Activated naive CD8-positive, alpha-beta T cell (primary cell): Measurements from ENCODE around the gene IRF2.
"Not testable (repeated sequence)": the region's sequence is repeated elsewhere in the genome, so short reads cannot be mapped to it uniquely, and the experiment has no call there.

Experiments
- H3K27ac Mint-ChIP-seq: one replicate; pipeline ENCODE4 v1.8.0; 2021; ENCODE audit warnings: mixed read lengths
- H3K27me3 Mint-ChIP-seq: one replicate; pipeline ENCODE4 v1.8.0; 2021; ENCODE audit warnings: mixed read lengths
- H3K36me3 Mint-ChIP-seq: one replicate; pipeline ENCODE4 v1.8.0; 2021; ENCODE audit warnings: mixed read lengths
- H3K4me1 Mint-ChIP-seq: one replicate; pipeline ENCODE4 v1.8.0; 2021; ENCODE audit warnings: low read depth, mixed read lengths
- H3K4me3 Mint-ChIP-seq: one replicate; pipeline ENCODE4 v1.8.0; 2021; ENCODE audit warnings: mild to moderate bottlenecking, mixed read lengths
- H3K9me3 Mint-ChIP-seq: one replicate; pipeline ENCODE4 v1.8.0; 2021; ENCODE audit warnings: low read depth, mixed read lengths

IRF2 gene

DNA sequence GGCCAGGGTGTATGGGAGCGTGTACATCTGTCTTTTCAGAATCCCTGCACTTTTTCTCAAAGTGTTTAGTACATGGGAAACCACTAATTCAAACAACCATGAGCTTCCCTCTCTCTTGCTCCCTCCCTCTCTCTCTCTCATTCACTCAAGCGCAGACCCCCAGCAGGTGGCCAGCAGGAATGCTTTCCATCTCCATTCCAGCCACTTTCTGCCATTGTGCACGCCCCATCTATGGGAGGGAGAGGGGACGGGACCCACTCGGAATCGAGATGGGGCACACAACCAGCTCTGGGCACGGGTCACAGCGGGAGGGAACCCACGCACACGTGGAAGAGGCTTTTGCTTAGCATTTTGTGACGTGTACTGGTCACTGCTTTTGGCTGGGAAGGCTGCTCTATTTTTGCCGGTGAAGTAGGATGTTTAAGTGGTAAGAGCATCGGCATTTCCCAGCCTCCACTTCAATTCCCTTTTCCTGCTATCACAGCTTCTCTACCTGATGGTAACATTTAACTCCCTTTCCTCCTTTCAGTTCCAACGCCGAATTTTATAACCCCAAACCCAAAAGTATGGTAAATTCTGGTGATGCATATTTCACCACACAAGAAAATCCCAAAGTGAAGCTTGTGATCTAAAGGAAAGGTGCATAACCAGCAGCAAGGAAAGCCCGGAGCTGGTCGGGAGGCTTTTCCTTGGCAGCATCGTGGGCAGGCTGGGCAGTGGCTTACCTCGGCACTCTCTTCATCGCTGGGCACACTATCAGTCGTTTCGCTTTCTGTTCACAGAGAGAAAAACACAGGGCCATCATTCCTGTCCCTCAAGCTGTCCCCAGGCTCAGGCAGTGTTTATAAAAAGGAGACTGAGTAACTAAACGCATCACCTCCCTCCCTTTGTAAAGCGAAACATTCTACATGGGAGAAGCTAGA is 84.1 kb downstream of the IRF2 start:
- H3K27me3 Mint-ChIP-seq = no peaks in the 10 kb centered on the region
- no peaks in the 10 kb centered on the region for H3K9me3 Mint-ChIP-seq
- H3K4me3 Mint-ChIP-seq = no peak overlapping the region
- H3K36me3 Mint-ChIP-seq = peaks cover 16% of the 10 kb centered on the region
- H3K27ac Mint-ChIP-seq = no peak overlapping the region
- H3K4me1 Mint-ChIP-seq = peaks cover 24% of the 10 kb centered on the region

DNA sequence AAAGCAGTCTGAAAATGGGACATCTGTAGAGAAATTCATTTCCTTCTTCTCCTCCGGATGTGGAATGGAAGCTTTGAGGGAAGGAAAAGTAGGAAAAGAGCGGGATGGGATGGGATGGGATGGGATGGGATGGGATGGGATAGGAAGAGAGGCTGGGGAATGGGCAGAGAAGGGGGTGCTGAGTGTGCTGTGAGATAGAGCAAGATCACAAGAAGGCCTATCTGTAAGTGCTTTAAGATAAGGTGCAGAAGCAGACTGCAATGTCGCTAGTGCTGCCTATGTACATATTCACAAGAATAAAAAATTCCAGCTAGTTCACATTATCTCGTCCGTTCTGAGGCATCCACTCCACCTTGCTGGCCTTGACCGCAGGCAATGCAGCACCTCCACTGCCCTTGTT is 86.2 kb downstream of the IRF2 start:
- H3K4me3 Mint-ChIP-seq = no peak overlapping the region
- no peaks in the 10 kb centered on the region for H3K27me3 Mint-ChIP-seq
- no peaks in the 10 kb centered on the region for H3K9me3 Mint-ChIP-seq
- H3K27ac Mint-ChIP-seq = no peak overlapping the region
- H3K36me3 Mint-ChIP-seq = peaks cover 8% of the 10 kb centered on the region
- peaks cover 37% of the 10 kb centered on the region for H3K4me1 Mint-ChIP-seq

DNA sequence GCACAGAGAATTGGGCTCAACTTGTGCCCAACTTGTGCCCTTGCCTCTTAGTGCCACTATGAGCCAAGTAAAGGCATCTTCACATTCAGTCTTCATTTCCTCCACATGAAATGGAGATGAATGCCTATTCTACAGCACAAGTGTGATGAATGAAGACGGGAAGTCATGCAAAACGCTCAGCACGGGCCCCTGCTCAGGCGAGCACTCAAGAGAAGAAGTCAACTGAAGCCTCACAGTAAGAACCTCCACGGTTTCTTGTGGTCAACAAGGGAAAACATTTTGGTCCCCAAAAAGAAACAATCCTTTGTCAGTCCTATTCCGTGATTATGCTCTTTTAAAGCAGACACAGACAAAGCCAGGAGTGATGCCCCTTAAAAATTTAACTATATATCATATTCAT is 87.0 kb downstream of the IRF2 start:
- H3K36me3 Mint-ChIP-seq = peaks cover 7% of the 10 kb centered on the region

DNA sequence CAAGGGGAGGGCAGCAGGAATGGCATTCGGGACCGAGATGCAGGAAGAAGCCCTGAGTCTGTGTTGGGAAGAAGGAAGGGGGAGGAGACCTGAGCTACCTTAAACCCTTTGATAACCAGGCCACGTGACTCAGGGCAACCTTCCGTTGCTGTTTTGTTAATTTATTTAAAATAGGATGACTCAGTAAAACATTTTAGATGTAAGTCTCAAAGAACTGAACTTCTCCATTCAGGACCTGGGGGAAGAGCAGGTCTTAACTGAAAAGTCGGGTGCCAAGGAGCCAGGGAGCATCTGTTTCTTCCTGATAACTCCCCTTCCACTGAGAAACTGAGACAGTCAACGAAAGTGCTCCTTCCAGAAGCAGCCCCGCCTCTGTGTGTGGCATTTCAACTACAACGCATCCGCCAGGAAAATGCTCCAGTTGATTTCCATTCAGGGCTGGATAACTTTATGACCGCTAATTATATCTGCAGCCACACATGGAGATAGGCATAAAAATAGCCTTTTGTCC is 88.0 kb downstream of the IRF2 start:
- Mint-ChIP-seq H3K9me3 (no peaks in the 10 kb centered on the region), H3K36me3 (peaks cover 11% of the 10 kb centered on the region), H3K27ac (peak overlapping the region; percentile 69), H3K4me3 (no peak overlapping the region), H3K27me3 (no peaks in the 10 kb centered on the region), H3K4me1 (peaks cover 54% of the 10 kb centered on the region)

More for the DNA sequence above, 87.0 kb downstream of the IRF2 start:
- Mint-ChIP-seq H3K9me3 (no peaks in the 10 kb centered on the region), H3K4me1 (peaks cover 45% of the 10 kb centered on the region), H3K27me3 (no peaks in the 10 kb centered on the region), H3K27ac (no peak overlapping the region), H3K4me3 (no peak overlapping the region)

DNA sequence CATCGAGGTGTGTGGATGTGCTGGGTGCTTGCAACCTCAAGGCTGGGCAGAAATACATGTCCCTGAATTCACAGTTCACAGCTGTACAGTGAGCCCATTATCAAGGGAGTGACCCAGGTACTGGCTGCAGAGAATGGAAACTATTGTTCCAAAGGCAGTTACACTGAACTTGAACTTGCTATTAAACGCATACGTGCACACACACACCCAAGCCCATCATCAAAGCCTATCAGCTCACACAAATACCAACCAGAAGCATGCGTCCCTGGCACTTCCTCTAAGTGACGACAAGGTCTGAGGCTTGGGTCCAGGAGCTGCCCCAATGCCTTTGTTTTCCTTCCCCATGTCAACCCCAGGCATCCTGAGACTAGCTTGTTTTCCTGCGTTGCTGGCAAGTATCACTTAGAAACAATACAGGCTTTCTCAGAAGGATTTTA is 88.6 kb downstream of the IRF2 start:
- peaks cover 54% of the 10 kb centered on the region for H3K4me1 Mint-ChIP-seq
- H3K36me3 Mint-ChIP-seq = peaks cover 8% of the 10 kb centered on the region
- no peaks in the 10 kb centered on the region for H3K27me3 Mint-ChIP-seq
- H3K27ac Mint-ChIP-seq = peak overlapping the region; percentile 69
- H3K4me3 Mint-ChIP-seq = no peak overlapping the region
- H3K9me3 Mint-ChIP-seq = no peaks in the 10 kb centered on the region

DNA sequence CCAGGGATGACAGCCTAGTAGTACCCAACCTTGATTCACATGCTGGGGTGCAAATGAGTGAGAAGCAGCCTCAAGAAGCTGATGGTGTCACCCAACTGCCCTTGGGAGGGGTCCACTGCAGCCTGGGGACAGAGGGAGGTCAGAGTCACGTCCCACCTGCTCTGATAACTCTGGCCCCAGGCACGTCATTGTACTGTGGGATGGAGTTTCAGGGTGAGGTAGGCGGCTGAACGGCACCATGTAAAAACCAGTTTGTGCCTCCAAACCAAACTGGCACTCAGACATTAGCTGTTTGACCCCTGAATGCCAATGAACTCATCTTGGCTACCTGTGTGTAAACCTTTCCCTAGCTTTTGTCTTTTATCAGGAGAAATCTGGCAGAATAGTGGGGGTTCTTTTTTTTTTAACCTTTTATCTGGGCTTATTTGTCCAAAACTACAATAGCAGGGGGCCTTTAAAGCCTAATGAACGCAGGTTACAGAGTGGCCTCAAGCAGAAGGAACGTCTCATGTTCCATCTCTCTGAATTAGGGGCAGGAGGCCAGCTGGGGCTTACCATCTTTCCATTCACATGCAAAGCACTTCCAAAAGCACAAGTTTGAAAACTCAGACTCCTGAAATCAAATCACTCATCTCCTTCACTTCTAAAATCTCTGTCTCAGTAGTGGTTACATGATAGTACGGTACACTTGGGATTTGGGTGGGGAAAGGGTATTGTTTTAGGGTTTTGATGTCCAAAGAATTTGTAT is 89.4 kb downstream of the IRF2 start:
- Mint-ChIP-seq H3K4me1 (peaks cover 54% of the 10 kb centered on the region), H3K27ac (peak overlapping the region; percentile 73), H3K4me3 (no peak overlapping the region), H3K36me3 (peaks cover 10% of the 10 kb centered on the region), H3K27me3 (no peaks in the 10 kb centered on the region), H3K9me3 (no peaks in the 10 kb centered on the region)

DNA sequence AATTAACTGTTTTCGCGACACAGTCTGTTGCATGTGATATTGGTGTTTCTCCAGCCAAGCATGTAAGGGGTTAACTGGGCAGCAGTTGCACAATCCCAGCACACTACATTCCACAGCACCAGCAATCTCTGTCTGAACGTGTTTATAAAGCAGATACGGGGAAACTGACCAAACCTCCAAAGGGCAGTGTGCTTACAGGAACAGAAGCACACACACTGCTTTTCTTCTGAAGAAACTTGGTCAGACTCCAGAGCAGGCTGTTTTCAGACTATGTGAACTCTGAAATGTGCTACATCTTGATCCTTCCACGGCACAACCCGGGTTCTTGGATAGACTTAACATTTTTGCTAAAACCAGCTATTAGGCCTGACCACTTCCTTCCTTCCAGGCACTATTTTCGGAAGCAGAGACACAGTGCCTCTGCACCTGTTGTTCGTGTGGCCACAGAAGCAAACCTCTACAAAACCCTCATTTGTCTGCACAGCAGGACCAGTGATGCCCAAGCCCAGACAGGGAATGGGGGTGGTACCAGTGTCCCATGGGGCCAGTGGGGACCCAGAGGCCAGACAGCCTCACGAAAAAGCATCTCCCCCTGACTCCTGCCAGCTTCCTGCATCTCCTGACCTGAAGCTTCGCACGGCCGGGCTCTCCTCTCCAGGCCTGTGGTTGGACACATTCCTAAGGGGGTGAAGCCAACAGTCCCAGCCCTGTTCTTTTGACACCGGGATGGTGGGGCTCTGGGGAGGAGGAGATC is 90.1 kb downstream of the IRF2 start:
- peak overlapping the region; percentile 73 for H3K27ac Mint-ChIP-seq
- H3K4me3 Mint-ChIP-seq = peak overlapping the region; percentile 42
- no peaks in the 10 kb centered on the region for H3K27me3 Mint-ChIP-seq
- peaks cover 54% of the 10 kb centered on the region for H3K4me1 Mint-ChIP-seq
- peaks cover 10% of the 10 kb centered on the region for H3K36me3 Mint-ChIP-seq
- no peaks in the 10 kb centered on the region for H3K9me3 Mint-ChIP-seq

DNA sequence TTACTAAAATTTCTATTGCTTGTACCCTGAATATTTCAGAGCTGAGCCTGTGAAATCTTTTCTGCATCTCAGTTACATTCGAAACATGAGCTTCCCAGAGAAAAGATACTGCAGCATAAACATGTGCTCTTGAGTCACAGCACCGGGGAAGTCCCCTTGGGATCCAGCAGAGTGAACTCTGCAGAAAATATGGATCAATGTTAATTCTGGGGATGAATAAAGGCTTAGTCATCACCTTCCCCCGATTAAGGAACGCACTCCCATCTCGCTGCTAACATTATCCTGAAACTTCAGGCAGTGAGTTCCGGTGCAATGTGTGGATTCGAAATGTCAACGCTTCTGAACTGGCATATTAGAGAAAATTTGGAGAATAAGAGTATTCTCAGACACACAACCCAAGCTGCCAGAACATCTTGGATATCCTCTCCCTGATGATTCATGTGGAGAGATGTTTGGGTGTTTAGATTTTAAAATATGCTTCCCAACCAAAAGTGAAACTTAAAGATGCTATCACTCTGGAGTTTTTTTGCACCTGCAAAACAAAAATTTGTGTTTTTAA is 90.8 kb downstream of the IRF2 start:
- peak overlapping the region; percentile 73 for H3K27ac Mint-ChIP-seq
- no peaks in the 10 kb centered on the region for H3K27me3 Mint-ChIP-seq
- H3K4me3 Mint-ChIP-seq = no peak overlapping the region
- H3K4me1 Mint-ChIP-seq = peaks cover 57% of the 10 kb centered on the region
- no peaks in the 10 kb centered on the region for H3K9me3 Mint-ChIP-seq
- peaks cover 12% of the 10 kb centered on the region for H3K36me3 Mint-ChIP-seq

DNA sequence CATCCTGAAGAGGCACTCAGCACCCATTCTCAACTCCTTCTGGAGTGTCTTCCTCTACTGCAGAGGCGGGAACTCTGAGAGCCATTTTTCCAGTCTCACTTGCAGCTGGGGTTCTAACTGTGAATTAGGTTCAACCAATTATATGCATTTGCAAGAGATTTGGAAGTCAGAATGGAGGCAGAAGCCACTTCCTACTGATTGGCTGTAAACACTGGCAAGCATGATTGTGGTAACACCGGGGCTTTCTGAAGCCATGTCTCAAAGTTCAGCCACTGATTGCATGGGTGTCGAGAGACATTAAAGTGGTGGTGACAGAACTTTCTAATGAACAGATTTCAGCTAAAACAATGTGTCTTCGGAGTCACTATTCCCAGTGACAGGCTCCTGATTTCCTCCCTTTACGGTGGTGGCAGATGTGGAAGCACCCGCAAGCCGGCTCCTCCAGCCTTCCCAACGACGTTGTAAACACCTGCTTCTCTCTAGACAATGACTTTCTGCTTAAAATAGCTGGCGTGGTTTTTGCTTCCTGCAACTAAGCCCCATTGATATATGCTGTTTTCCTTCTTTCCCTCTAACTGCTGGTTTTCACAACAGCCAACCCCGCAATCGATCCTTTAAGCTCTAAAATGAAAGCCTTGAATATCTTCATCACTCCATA is 92.0 kb downstream of the IRF2 start:
- Mint-ChIP-seq H3K27me3 (no peaks in the 10 kb centered on the region), H3K4me1 (peaks cover 58% of the 10 kb centered on the region), H3K27ac (peak overlapping the region; percentile 28), H3K36me3 (peaks cover 11% of the 10 kb centered on the region), H3K9me3 (no peaks in the 10 kb centered on the region), H3K4me3 (peak overlapping the region; percentile 48)

DNA sequence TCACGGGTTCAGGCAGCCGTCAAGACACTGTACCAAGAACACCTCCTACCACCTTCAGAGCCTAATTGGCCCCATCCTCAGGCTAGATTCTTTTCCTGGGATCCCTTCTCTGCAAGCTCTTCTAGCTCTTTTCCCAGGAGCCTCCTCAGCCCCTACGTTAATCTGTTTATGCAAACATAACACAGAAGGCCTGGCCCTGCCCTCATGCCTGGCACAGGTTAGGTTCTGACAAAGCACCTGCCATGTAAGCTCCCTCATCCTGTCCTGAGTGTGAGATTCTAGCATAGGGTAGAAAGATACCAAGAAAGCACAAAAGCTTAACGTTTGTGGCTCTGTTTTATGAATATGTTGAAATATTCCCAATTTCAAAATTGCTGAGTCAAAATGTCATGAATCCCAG is 93.6 kb downstream of the IRF2 start:
- Mint-ChIP-seq H3K36me3 (peaks cover 11% of the 10 kb centered on the region), H3K9me3 (no peaks in the 10 kb centered on the region), H3K4me3 (no peak overlapping the region), H3K4me1 (peaks cover 45% of the 10 kb centered on the region), H3K27ac (no peak overlapping the region), H3K27me3 (no peaks in the 10 kb centered on the region)

DNA sequence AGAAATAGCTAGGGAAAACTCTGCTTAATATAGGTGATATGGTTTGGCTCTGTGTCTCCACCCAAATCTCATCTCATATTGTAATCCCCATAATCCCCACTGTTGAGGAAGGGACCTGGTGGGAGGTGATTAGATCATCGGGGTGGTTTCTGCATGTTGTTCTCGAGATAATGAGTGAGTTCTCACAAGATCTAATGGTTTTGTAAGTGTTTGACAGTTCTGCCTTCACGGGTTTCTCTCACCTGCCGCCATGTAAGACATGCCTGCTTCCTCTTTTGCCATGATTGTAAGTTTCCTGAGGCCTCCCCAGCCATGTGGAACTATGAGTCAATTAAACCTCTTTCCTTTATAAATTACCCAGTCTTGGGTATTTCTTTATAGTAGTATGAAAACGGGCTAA is 94.1 kb downstream of the IRF2 start:
- not testable (repeated sequence) for H3K27me3 Mint-ChIP-seq, H3K4me3 Mint-ChIP-seq, H3K27ac Mint-ChIP-seq, H3K9me3 Mint-ChIP-seq
- Mint-ChIP-seq H3K36me3 (peaks cover 11% of the 10 kb centered on the region), H3K4me1 (peaks cover 40% of the 10 kb centered on the region)

DNA sequence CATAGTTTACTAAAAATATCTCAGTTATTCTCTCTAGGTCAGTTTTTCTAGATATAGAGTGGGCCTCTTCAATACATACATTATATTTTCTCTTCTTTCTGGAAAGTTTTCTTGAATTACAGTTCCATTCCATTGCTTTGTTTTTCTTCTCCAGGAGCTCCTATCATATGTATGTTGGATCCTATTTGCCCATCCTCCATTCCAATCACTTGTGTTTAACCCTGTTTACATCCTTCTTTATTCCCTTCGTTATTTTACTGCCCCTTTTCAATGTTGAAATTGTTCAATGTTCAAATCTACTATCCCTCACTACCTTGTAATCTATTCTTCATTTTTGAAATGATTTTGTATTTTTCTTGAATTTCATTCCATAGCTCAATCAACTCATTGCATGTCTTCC is 97.4 kb downstream of the IRF2 start:
- H3K9me3 Mint-ChIP-seq = no peaks in the 10 kb centered on the region
- H3K36me3 Mint-ChIP-seq = peaks cover 11% of the 10 kb centered on the region
- H3K4me3 Mint-ChIP-seq = no peak overlapping the region
- H3K27ac Mint-ChIP-seq = no peak overlapping the region
- peaks cover 10% of the 10 kb centered on the region for H3K4me1 Mint-ChIP-seq
- no peaks in the 10 kb centered on the region for H3K27me3 Mint-ChIP-seq

DNA sequence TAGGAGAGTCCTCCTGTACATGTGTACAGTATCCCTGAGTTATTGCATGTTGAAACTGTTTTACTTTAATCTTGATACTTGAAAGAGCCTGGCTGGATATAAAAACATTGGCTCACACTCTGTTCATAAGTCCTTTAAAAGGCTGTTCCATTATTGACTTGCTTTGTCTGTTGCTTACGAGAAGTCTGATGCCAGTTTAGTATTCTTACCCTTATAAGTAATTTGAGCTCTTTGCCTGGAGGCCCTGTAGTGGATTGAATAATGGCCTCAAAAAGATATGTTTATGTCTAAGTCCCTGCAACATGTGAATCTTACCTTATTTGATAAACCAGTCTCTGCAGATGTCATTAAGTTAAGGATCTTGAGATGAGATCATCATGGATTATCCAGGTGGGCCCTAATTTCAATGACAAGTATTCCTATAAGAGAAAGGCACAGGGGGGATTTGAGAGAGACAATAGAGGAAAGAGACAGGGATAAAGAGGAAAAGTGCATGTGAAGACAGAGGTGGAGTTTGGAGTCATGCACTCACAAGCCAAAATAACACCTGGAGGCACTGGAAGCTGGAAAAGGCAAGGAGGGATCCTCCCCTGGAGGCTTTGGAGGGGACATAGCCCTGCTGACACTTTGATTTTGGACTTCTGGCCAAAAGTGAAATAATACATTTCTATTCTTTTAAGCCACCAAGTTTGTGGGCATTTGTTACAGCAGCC is 98.1 kb downstream of the IRF2 start:
- H3K4me3 Mint-ChIP-seq = no peak overlapping the region
- no peaks in the 10 kb centered on the region for H3K27me3 Mint-ChIP-seq
- peaks cover 7% of the 10 kb centered on the region for H3K36me3 Mint-ChIP-seq
- H3K9me3 Mint-ChIP-seq = no peaks in the 10 kb centered on the region
- H3K27ac Mint-ChIP-seq = no peak overlapping the region
- H3K4me1 Mint-ChIP-seq = peaks cover 4% of the 10 kb centered on the region
